Hepatocyte (in vitro differentiated cells): ENCODE measurements around the gene ETV7.

Source experiments
- CTCF ChIP-seq: fragments of 200-600 bp; sonication (generic); IDR thresholded peaks from 2 replicates; pipeline ENCODE4 v1.5.1; 2016; ENCODE audit warnings: antibody characterized with exemption, mild to moderate bottlenecking; ENCODE audit not compliant: poor library complexity
- EZH2 ChIP-seq: fragments of 200-600 bp; sonication (generic); IDR thresholded peaks from 2 replicates; pipeline ENCODE4 v1.6.1; 2016; ENCODE audit warnings: antibody characterized with exemption, mild to moderate bottlenecking, borderline replicate concordance
- EZH2phosphoT487 ChIP-seq: fragments of 200-600 bp; sonication (generic); IDR thresholded peaks from one replicate; pipeline ENCODE4 v1.6.1; 2018; ENCODE audit warnings: antibody characterized with exemption, mild to moderate bottlenecking, low read depth, moderate library complexity; ENCODE audit not compliant: unreplicated experiment, severe bottlenecking

- TF ChIP-seq CTCF (no peak), EZH2phosphoT487 (no peak), EZH2 (no peak)
Measured at GRCh38 chr6:36352477-36353157, 34.9 kb downstream of the ETV7 start.
